Panc1 (cell line): Measurements from ENCODE around the gene LPAR6. TPM values are rescaled to one million over a fixed set of nuclear protein-coding genes. Genes with fewer than 3 reads are reported as not detected.

Experiments
- ATAC-seq: fragments of 200-7000 bp; cut with Tn5 transposase; 2 replicates; pipeline ENCODE4 v1.9.1; 2020; ENCODE audit warnings: mild to moderate bottlenecking, moderate library complexity
- BruUV-seq: library from RNA; stranded (reverse); fragments of 400-500 nt; replicated peaks from 2 replicates; lab custom pipeline; 2021; lab: Mats Ljungman, UMichigan
- CTCF ChIA-PET: fragments of 300-600 bp; sonication (Branson Sonifier 250); formaldehyde crosslinking; loops from one replicate; lab custom pipeline; 2022; ENCODE audit warnings: antibody characterized with exemption; lab: Charles Lee
- POLR2A ChIA-PET: fragments of 300-600 bp; sonication (Branson Sonifier 250); formaldehyde crosslinking; loops from one replicate; lab custom pipeline; 2022; ENCODE audit warnings: antibody characterized with exemption; lab: Charles Lee
- DNase-seq: peaks from one replicate; pipeline ENCODE4 v3.0.0-alpha.2; 2010; ENCODE audit warnings: low read depth, low spot score
- H3K27ac ChIP-seq: 2 replicates; pipeline ENCODE4 v1.5.1; 2011; ENCODE audit warnings: mild to moderate bottlenecking, low read length, inconsistent platforms
- H3K27me3 ChIP-seq: fragments of 200-500 bp; sonication (Bioruptor generic); 2 replicates; pipeline ENCODE4 v1.6.0; 2014; ENCODE audit warnings: low read length, inconsistent platforms; ENCODE audit not compliant: control insufficient read depth, insufficient read depth
- H3K36me3 ChIP-seq: fragments of 200-500 bp; sonication (Bioruptor generic); 2 replicates; pipeline ENCODE4 v1.5.1; 2014; ENCODE audit warnings: inconsistent platforms, mild to moderate bottlenecking, low read length, moderate library complexity; ENCODE audit not compliant: control insufficient read depth, insufficient read depth
- H3K4me1 ChIP-seq: 2 replicates; pipeline ENCODE4 v1.5.1; 2011; ENCODE audit warnings: inconsistent platforms, mild to moderate bottlenecking, low read length, moderate library complexity; ENCODE audit not compliant: control insufficient read depth, insufficient read depth
- H3K4me3 ChIP-seq, 2 experiments: 2 replicates each; pipeline ENCODE4 v1.5.1; 2011 to 2012; ENCODE audit warnings: low read depth in 2 of 2, low read length in 2 of 2, mild to moderate bottlenecking in 2 of 2, inconsistent platforms in 1 of 2, moderate library complexity in 1 of 2
- H3K9me3 ChIP-seq: fragments of 200-500 bp; sonication (Bioruptor generic); 2 replicates; pipeline ENCODE4 v1.5.1; 2014; ENCODE audit warnings: low read depth, mild to moderate bottlenecking, inconsistent platforms, low read length, moderate library complexity; ENCODE audit not compliant: control insufficient read depth, insufficient read depth
- POLR2AphosphoS5 ChIP-seq: IDR thresholded peaks from 2 replicates; pipeline ENCODE4 v1.6.1; 2012; ENCODE audit warnings: mild to moderate bottlenecking, low read depth, low read length, moderate library complexity
- REST ChIP-seq, 2 experiments: IDR thresholded peaks; 2 replicates each; pipeline ENCODE4 v1.6.1; 2011 to 2012; ENCODE audit warnings: low read depth in 2 of 2, control low read depth in 1 of 2, low read length in 1 of 2, mild to moderate bottlenecking in 1 of 2, moderate library complexity in 1 of 2; ENCODE audit not compliant: insufficient read depth in 1 of 2
- SIN3A ChIP-seq: IDR thresholded peaks from 2 replicates; pipeline ENCODE4 v1.6.1; 2012; ENCODE audit warnings: low read depth, mild to moderate bottlenecking, low read length, moderate library complexity, borderline replicate concordance; ENCODE audit not compliant: insufficient read depth
- TCF7L2 ChIP-seq: IDR thresholded peaks from 2 replicates; pipeline ENCODE4 v1.6.1; 2011; ENCODE audit warnings: mild to moderate bottlenecking, low read depth, low read length, inconsistent platforms
- in situ Hi-C: cut with HindIII; loops from 2 replicates; pipeline ENCODE4 v1.10.0; 2016; ENCODE audit warnings: low sequenced_read_pairs, low pct_unique_long_range_greater_than_20kb
- intact Hi-C: fragments of 100-400 bp; cut with micrococcal nuclease; formaldehyde crosslinking; loops from one replicate; pipeline ENCODE4 v1.10.0; 2022; ENCODE audit not compliant: unreplicated experiment
- total RNA-seq: library from RNA; stranded (reverse); gene quantifications from one replicate; pipeline ENCODE4 v1.2.1, GENCODE V29; 2021; ENCODE audit not compliant: unreplicated experiment
- TF ChIP-seq, protein P1 (sequence below): fragments of 450-650 bp; IDR thresholded peaks from 2 replicates; pipeline ENCODE4 v1.5.1; 2017; ENCODE audit warnings: mild to moderate bottlenecking

LPAR6 gene
- total RNA-seq, 1 experiment from 2014 or later, result 3.9 TPM

GRCh38 chr13:48446464-48446863 lies 33.6 kb upstream of the LPAR6 start:
- Histone ChIP-seq H3K27me3 (no peaks in the 10 kb centered on the region), H3K4me1 (no peaks in the 10 kb centered on the region), H3K27ac (no peak overlapping the region), H3K4me3 (no peak overlapping the region), H3K36me3 (no peaks in the 10 kb centered on the region; the same call in 1 of the 2 replicates), H3K9me3 (no peaks in the 10 kb centered on the region)
- ChIA-PET CTCF (no interaction called here), POLR2A (no interaction called here)
- ATAC-seq, result no peak
- intact Hi-C loops (no loop called here), in situ Hi-C loops (no loop called here)
- no TSS peak for BruUV-seq
- no peak for TF ChIP-seq REST (IDR thresholded peaks at IDR 0.05; ENCODE audit: insufficient read depth in 1 of 2, low read depth in 2 of 2, low read length in 1 of 2)
- TF ChIP-seq POLR2AphosphoS5, result no peak
- no peak for TF ChIP-seq SIN3A
- TF ChIP-seq, protein P1, sequence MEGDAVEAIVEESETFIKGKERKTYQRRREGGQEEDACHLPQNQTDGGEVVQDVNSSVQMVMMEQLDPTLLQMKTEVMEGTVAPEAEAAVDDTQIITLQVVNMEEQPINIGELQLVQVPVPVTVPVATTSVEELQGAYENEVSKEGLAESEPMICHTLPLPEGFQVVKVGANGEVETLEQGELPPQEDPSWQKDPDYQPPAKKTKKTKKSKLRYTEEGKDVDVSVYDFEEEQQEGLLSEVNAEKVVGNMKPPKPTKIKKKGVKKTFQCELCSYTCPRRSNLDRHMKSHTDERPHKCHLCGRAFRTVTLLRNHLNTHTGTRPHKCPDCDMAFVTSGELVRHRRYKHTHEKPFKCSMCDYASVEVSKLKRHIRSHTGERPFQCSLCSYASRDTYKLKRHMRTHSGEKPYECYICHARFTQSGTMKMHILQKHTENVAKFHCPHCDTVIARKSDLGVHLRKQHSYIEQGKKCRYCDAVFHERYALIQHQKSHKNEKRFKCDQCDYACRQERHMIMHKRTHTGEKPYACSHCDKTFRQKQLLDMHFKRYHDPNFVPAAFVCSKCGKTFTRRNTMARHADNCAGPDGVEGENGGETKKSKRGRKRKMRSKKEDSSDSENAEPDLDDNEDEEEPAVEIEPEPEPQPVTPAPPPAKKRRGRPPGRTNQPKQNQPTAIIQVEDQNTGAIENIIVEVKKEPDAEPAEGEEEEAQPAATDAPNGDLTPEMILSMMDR, result no peak
- no peak for TF ChIP-seq TCF7L2
- DNase-seq, result no peak

- Histone ChIP-seq H3K4me3 (no peak overlapping the region), H3K36me3 (no peaks in the 10 kb centered on the region; the same call in 1 of the 2 replicates), H3K4me1 (no peaks in the 10 kb centered on the region), H3K9me3 (no peaks in the 10 kb centered on the region), H3K27ac (no peak overlapping the region), H3K27me3 (no peaks in the 10 kb centered on the region)
- intact Hi-C loops, result no loop called here
- TF ChIP-seq TCF7L2 (no peak), POLR2AphosphoS5 (no peak), REST (IDR thresholded peaks at IDR 0.05; ENCODE audit: insufficient read depth in 1 of 2, low read depth in 2 of 2, low read length in 1 of 2) (no peak), SIN3A (no peak)
- TF ChIP-seq, protein P1, result no peak
- in situ Hi-C loops, result no loop called here
- ChIA-PET CTCF (no interaction called here), POLR2A (interaction anchor here (0.6 kb wide), 1 partner anchor 135 kb away, joined by 4 read pairs; no protein-coding TSS in a partner anchor)
- DNase-seq (no peak), ATAC-seq (no peak)
- BruUV-seq, result no TSS peak
These were observed 30.7 kb upstream of the LPAR6 start for GRCh38 chr13:48443442-48444208.
